Measurements from ENCODE around the gene STARD3NL. TPM values are rescaled to one million over a fixed set of nuclear protein-coding genes. Genes with fewer than 3 reads are reported as not detected.
"Not testable (repeated sequence)": the region's sequence is repeated elsewhere in the genome, so short reads cannot be mapped to it uniquely, and the experiment has no call there.

The STARD3NL gene
- 146 and 165 TPM in 2 replicates for total RNA-seq (2014; rRNA removed; shearing (Covaris generic))

GRCh38 chr7:38178004-38178694 is at the start of gene STARD3NL:
Gene STARD3NL (plus strand): TSS chr7:38178245. CDS start chr7:38207505, 29,260 bp downstream.
- DNase-seq (ENCODE audit: low read depth): peak; percentile 100

DNA sequence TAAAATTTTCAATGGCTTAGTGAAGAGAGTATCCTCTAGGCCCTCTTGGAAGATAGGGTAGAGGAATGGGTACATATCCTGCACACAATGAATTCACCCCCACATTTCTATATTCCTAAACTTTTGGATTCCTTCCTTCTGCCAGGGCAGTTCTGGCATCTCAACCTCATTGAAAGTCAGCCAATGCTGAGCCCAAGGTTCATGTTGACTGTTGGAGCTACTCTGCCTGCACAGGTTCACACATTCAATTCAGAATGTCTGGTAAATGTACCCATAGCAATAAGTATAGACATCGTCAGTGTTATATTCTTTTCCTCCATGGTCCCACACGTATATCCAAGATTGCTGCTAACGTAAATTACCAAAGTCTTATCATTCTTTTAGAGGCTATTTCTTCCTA is 48.9 kb upstream of the STARD3NL start:
- no peak for DNase-seq (ENCODE audit: low read depth)

DNA sequence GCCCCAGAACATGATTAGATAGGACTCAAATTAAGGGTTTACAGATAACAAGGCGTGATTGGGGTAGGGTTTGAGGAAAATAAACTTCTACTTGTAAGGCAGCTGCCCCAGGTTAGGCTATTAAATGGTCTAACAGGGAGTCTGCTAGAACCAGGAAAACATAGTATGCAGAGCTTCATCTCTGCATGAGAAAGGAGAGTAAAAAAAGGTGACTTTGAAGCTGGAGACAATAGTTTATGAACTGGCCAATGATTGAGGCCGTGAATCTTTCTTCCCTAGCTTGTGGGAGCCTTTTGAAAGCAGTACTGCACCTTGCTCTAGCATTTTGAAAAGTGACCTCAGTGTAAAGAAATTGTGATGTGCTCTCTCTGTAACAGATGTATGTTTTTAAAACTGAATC is 48.5 kb upstream of the STARD3NL start:
- DNase-seq (ENCODE audit: low read depth): no peak

DNA sequence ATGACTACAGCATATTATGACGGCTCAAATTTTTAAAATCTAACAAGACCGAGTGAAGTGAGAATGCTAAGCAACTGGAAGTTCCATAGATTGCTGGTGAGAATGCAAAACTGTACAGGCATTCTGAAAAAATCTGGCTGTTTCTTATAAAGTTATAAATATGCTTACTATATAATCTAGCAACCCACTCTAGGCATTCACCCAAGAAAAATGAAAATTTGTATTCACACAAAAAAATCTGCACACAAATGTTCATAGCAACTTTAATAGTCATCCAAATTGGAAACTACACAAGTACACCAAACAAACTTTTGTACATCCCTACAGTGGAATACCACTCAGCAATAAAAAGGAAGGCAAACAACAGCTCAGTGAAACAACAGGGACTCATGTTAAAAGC is 39.9 kb upstream of the STARD3NL start:
- DNase-seq (ENCODE audit: low read depth): no peak

DNA sequence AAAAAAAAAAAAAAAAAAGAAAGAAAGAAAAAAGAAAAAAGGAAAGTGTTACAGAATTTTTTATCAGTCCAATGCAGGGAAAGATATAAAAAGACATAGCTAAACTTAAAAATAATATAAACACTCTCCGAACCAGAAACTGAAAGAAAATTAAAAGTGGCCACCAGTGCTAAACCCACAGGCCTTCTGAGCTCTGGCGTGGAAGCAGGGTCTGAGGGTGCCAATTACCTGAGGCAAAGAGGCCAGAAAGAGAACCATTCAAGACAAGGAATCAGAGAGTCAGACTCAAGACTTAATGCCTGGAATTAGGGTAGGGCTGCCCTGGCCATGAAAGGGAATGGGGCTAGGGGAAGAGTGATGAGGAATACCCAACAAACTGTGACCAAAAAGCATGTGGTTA is 36.9 kb upstream of the STARD3NL start:
- no peak for DNase-seq (ENCODE audit: low read depth)

DNA sequence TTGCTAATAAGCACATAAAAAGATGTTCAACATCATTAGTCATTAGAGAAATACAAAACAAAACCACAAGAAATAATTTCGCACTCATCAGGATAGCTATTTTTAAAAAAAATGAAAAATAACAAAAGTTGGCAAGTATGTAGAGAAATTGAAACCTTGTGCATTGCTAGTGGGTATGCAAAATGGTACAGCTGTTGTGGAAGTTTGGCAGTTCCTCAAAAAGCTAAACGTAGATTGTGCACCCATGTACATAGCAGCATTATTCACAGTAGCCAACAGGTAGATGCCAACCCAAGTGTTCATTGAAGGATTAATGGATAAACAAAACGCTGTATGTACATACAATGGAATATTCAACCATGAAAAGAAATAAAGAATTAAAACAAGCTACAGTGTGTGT is 35.3 kb upstream of the STARD3NL start:
- DNase-seq (ENCODE audit: low read depth): no peak

DNA sequence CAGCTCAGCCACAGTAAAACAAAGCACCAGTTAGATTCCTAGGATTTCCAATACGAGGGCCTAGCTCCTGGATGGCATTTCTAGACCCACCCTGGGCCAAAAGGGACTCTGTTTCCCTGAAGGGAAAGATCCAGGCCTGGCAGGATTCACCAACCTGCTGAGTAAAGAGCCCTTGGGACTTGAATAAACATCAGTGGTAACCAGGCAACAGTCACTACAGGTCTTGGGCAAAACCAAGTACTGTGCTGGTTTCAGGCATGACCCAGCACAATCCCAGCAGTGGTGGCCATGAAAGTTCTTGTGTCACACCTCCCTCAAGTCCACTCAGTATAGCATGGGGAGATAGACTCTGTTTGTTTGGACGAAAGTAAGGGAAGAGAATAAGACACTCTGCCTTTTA is 31.0 kb upstream of the STARD3NL start:
- no peak for DNase-seq (ENCODE audit: low read depth)

GRCh38 chr7:38151556-38151955 is 26.5 kb upstream of the STARD3NL start:
- DNase-seq (ENCODE audit: low read depth): no peak

DNA sequence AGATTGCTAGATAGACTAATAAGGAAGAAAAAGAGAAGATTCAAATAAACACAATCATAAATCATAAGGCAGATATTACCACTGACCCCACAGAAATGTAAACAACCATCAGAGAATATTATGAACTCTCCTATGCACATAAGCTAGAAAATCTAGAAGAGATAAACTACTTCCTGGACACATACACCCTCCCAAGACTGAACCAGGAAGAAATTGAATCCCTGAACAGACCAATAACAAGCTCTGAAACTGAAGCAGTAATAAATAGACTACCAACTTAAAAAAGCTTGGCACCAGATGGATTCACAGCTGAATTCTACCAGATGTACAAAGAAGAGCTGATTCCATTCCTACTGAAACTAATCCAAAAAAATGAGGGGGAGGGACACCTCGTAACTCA is 24.5 kb upstream of the STARD3NL start:
- no peak for DNase-seq (ENCODE audit: low read depth)

DNA sequence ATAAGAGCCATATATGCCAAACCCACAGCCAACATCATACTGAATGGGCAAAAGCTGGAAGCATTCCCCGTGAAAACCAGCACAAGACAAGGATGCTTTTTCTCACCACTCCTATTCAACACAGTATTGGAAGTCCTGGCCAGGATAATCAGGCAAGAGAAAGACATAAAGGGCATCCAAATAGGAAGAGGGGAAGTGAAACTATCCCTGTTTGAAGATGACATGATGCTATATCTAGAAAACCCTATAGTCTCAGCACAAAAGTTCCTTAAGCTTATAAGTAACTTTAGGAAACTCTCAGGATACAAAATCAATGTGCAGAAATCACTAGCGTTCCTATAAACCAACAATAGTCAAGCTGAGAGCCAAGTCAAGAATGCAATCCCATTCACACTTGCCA is 23.8 kb upstream of the STARD3NL start:
- no peak for DNase-seq (ENCODE audit: low read depth)

DNA sequence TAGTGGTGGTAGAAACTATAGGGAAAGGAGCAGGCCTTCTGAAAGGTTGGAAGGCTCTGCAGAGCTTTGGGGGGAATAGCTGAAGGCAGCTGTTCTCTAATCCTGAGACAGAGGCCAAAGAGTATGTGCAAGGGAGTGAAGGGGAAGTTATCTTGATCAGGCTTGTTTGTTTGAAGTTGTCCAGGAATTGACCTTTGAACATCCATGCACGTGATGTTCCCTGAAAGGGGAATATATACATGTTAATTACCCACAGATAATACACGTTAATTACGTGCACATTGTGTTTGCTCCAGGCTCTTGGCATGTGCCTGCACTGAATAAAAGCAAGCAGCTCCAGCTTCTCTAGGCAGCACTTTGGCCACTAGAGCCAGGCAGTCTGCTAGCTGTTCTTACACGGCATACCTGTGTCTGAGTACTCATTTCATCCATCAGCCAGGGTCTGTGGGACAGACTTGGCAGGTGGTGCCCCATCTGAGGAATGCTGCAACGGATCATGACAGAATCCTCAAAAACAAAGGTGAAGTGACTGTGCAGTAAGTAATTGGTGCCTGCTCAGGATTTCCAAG is 18.0 kb upstream of the STARD3NL start:
- DNase-seq (ENCODE audit: low read depth): no peak

DNA sequence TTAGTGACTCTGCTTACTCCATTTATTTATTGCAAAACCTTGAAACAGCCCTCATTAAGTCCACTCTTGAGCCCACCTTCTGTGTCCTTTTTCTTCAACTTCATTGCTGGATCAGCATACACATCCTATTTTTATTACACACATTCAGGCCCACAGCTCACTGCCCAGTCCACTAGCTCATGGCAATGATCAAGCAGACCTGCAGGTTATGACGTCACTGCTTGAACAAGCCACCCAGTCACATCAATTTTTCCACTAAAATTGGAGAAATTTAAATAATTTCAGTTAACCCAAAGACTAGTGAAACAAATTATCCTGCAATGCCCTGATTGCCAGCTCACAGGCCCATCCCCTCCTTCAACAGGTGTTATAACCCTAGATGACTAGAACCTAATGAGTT is 16.0 kb upstream of the STARD3NL start:
- DNase-seq (ENCODE audit: low read depth): no peak

GRCh38 chr7:38163671-38164070 is 14.4 kb upstream of the STARD3NL start:
- no peak for DNase-seq (ENCODE audit: low read depth)

DNA sequence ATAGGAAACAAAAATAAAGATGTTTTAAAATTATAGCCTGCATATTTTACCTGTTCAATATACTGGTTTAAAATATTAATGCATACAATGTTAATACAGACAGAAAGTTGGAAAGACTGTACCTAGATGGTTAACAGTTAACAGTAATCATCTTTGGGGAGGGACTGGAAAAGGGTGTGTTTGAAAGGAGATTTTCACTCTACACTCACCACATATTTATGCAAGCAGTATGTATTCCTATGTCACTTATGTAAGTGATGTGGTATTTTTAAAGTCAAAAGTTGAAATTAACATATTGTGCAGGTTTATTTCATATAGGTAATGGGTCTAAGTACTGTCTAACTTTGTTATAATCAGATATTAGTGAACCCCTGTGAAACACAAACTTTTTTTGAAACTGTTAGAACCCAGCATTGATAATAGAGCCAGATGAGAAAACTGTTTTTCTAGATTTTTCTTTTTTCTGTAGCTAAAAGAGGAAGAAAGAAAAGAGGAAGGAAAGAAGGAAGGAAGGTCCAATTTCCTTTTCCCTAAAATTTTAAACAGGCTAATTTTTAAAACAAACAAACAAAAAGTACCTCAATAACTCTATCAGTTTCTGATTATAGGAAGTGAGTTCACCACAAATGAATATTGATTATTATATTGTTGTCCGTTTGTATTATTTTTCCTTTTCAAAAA is 9.0 kb upstream of the STARD3NL start:
- DNase-seq (ENCODE audit: low read depth): no peak

DNA sequence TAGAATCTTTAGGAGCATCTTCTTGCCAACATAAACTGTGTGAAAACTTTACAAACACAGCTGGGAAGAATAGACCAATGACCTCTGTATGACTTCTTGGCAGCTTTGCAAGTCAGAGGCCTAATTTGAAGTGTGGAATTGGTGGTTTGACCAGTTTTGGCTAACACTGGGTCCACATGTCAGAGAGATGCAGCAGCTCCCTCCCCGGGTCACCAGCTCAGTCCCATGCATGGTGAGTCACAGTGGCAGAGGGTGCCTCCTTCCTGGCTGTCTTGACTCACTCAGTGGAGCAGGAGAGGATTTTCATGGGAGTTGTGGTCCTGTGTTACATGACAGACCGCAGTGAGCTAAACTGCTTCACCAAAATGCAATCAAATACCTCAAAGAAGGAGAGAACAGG is 8.2 kb upstream of the STARD3NL start:
- DNase-seq (ENCODE audit: low read depth): peak; percentile 94

GRCh38 chr7:38171623-38172391 is 6.2 kb upstream of the STARD3NL start:
- DNase-seq (ENCODE audit: low read depth): no peak

DNA sequence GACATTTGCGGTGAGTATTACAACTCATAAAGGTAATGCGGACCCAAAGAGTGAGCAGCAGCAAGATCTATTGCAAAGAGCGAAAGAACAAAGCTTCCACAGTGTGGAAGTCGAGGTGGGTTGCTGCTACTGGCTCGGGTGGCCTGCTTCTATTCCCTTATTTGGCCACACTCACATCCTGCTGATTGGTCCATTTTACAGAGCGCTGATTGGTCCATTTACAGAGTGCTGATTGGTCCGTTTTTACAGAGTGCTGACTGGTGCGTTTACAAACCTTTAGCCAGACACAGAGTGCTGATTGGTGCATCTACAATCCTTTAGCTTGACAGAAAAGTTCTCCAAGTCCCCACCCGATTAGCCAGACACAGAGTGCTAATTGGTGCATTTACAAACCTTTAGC is 2.5 kb upstream of the STARD3NL start:
- DNase-seq (ENCODE audit: low read depth): not testable (repeated sequence)

DNA sequence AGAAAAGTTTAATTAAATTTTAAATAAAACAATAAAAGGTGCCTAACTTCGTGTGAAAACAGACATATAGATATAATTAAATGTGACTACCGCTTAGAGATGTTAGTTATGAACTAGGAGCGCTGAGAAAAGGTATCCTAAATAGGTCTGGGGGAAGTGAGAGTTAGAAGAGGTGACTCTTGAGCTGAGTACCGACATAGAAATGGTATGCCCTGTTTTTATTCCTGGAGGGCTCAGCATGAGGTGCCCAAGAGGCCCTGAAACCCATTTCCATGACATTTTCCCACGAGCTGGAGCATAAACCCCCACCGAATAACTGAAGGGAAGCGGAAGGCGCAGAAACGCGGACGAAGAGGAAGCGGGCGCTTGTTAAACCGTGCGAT is 433 bp upstream of the STARD3NL start:
- no peak for DNase-seq (ENCODE audit: low read depth)

GRCh38 chr7:38178695-38179344 is 775 bp downstream of the STARD3NL start:
- DNase-seq (ENCODE audit: low read depth): no peak

GRCh38 chr7:38179776-38180226 is 1.8 kb downstream of the STARD3NL start:
- DNase-seq (ENCODE audit: low read depth): peak; percentile 25

DNA sequence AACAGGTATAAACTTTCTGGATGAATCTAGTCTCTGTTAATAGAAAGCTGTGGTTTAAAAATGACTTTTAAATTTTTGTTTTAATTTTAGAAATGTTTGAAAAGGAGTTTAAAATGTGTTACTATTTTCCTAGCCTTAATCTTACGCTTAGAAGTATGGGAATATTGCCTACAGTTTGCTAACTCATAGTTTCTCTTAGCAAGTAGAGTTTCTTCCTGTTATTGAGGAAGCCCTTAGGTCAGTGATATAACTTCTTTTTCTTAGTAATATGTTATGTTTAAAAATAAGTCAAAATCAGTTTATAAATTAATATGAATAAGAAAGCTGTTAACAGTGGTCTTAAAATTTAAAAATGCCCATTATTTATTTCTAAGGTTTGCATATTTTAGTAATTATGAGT is 3.1 kb downstream of the STARD3NL start:
- no peak for DNase-seq (ENCODE audit: low read depth)

- no peak for DNase-seq (ENCODE audit: low read depth)
Measured at GRCh38 chr7:38182450-38182849, 4.4 kb downstream of the STARD3NL start.
